Skeletal muscle satellite cell (primary cell): ENCODE measurements around the gene KIF26B.
"Not testable (repeated sequence)": the region's sequence is repeated elsewhere in the genome, so short reads cannot be mapped to it uniquely, and the experiment has no call there.

Experiments
- H3K27me3 ChIP-seq: 2 replicates; pipeline ENCODE4 v1.7.0; 2013; ENCODE audit warnings: low read length; ENCODE audit not compliant: control insufficient read depth, insufficient read depth
- H3K36me3 ChIP-seq: 2 replicates; pipeline ENCODE4 v1.7.0; 2013; ENCODE audit warnings: mild to moderate bottlenecking, control low read depth, low read length; ENCODE audit not compliant: insufficient read depth
- H3K4me1 ChIP-seq: 2 replicates; pipeline ENCODE4 v1.7.0; 2013; ENCODE audit warnings: low read length; ENCODE audit not compliant: control insufficient read depth, insufficient read depth
- H3K4me2 ChIP-seq: 2 replicates; pipeline ENCODE4 v1.7.0; 2013; ENCODE audit warnings: mild to moderate bottlenecking, low read length
- H3K4me3 ChIP-seq: 2 replicates; pipeline ENCODE4 v1.7.0; 2013; ENCODE audit warnings: low read length
- H3K9ac ChIP-seq: 2 replicates; pipeline ENCODE4 v1.7.0; 2013; ENCODE audit warnings: mild to moderate bottlenecking, low read depth, low read length, moderate library complexity
- H3K9me3 ChIP-seq: replicated peaks from 2 replicates; pipeline ENCODE4 v1.7.0; 2013; ENCODE audit warnings: mild to moderate bottlenecking, control low read depth, low read length

KIF26B gene

GRCh38 chr1:245666412-245666811, 511.6 kb downstream of the KIF26B start:
- no peak overlapping the region for H3K9ac ChIP-seq

GRCh38 chr1:245671349-245671748, 516.6 kb downstream of the KIF26B start:
- Histone ChIP-seq H3K36me3 (no peaks in the 10 kb centered on the region), H3K9me3 (no peaks in the 10 kb centered on the region), H3K4me3 (no peak overlapping the region), H3K4me1 (no peaks in the 10 kb centered on the region), H3K9ac (no peak overlapping the region), H3K4me2 (no peak overlapping the region), H3K27me3 (no peaks in the 10 kb centered on the region)

More at GRCh38 chr1:245666412-245666811, 511.6 kb downstream of the KIF26B start:
- no peaks in the 10 kb centered on the region for H3K9me3 ChIP-seq
- no peak overlapping the region for H3K4me2 ChIP-seq
- H3K36me3 ChIP-seq, result no peaks in the 10 kb centered on the region
- H3K27me3 ChIP-seq, result no peaks in the 10 kb centered on the region
- no peaks in the 10 kb centered on the region for H3K4me1 ChIP-seq
- H3K4me3 ChIP-seq, result no peak overlapping the region

- Histone ChIP-seq H3K9me3 (no peaks in the 10 kb centered on the region), H3K36me3 (no peaks in the 10 kb centered on the region), H3K4me2 (no peak overlapping the region), H3K27me3 (no peaks in the 10 kb centered on the region), H3K9ac (no peak overlapping the region), H3K4me1 (no peaks in the 10 kb centered on the region), H3K4me3 (no peak overlapping the region)
Observed at GRCh38 chr1:245671966-245672767, 517.4 kb downstream of the KIF26B start.

- not testable (repeated sequence) for H3K27me3 ChIP-seq, H3K4me3 ChIP-seq, H3K4me1 ChIP-seq, H3K4me2 ChIP-seq, H3K9me3 ChIP-seq, H3K9ac ChIP-seq, H3K36me3 ChIP-seq
Observed at GRCh38 chr1:245672836-245673656, 518.3 kb downstream of the KIF26B start.

GRCh38 chr1:245673881-245674414, 519.2 kb downstream of the KIF26B start:
- Histone ChIP-seq H3K36me3 (no peaks in the 10 kb centered on the region), H3K9ac (no peak overlapping the region), H3K4me1 (no peaks in the 10 kb centered on the region)

GRCh38 chr1:245677461-245678240, 522.9 kb downstream of the KIF26B start:
- no peaks in the 10 kb centered on the region for H3K36me3 ChIP-seq
- no peak overlapping the region for H3K9ac ChIP-seq
- no peak overlapping the region for H3K4me3 ChIP-seq
- no peaks in the 10 kb centered on the region for H3K4me1 ChIP-seq
- H3K27me3 ChIP-seq, result no peaks in the 10 kb centered on the region
- no peaks in the 10 kb centered on the region for H3K9me3 ChIP-seq
- H3K4me2 ChIP-seq, result no peak overlapping the region

More at GRCh38 chr1:245673881-245674414, 519.2 kb downstream of the KIF26B start:
- no peaks in the 10 kb centered on the region for H3K9me3 ChIP-seq
- H3K4me2 ChIP-seq, result no peak overlapping the region
- no peaks in the 10 kb centered on the region for H3K27me3 ChIP-seq
- H3K4me3 ChIP-seq, result no peak overlapping the region

GRCh38 chr1:245678860-245679411, 524.2 kb downstream of the KIF26B start:
- Histone ChIP-seq H3K4me3 (no peak overlapping the region), H3K36me3 (no peaks in the 10 kb centered on the region), H3K27me3 (no peaks in the 10 kb centered on the region), H3K4me2 (no peak overlapping the region), H3K4me1 (no peaks in the 10 kb centered on the region), H3K9me3 (no peaks in the 10 kb centered on the region), H3K9ac (no peak overlapping the region)

GRCh38 chr1:245679821-245680780, 525.3 kb downstream of the KIF26B start:
- Histone ChIP-seq H3K36me3 (no peaks in the 10 kb centered on the region), H3K27me3 (no peaks in the 10 kb centered on the region), H3K9me3 (no peaks in the 10 kb centered on the region), H3K4me3 (no peak overlapping the region), H3K4me2 (no peak overlapping the region), H3K4me1 (no peaks in the 10 kb centered on the region), H3K9ac (no peak overlapping the region)

- H3K4me3 ChIP-seq, result no peak overlapping the region
- H3K9me3 ChIP-seq, result no peaks in the 10 kb centered on the region
- no peak overlapping the region for H3K4me2 ChIP-seq
- no peaks in the 10 kb centered on the region for H3K36me3 ChIP-seq
- H3K27me3 ChIP-seq, result no peaks in the 10 kb centered on the region
- H3K9ac ChIP-seq, result no peak overlapping the region
- no peaks in the 10 kb centered on the region for H3K4me1 ChIP-seq
Observed at GRCh38 chr1:245682638-245683628, 528.1 kb downstream of the KIF26B start.
